ENCODE data around the gene SPATC1L. TPM values are rescaled to one million over a fixed set of nuclear protein-coding genes. Genes with fewer than 3 reads are reported as not detected.

The SPATC1L gene
- total RNA-seq, 1 donor from 2014 or later: 7.5 TPM

DNA sequence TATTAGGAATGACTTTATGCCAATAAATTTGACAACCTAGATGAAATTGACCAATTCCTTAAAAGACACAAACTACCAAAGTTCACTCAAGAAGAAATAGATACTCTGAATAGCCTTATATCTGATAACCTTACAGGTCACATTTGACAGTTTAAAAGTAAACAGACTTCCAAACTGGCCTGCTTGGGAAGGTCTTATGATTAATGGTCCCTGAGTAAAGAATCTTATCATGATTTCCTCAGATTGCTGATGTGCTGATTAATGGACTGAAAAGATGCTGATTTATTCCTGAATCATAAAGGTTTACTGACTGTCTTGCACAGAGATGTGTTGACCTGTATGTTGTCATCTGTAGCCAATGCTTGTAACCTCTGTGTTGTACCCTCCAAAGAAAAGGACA lies 19.2 kb downstream of the SPATC1L start:
- intact Hi-C loops (cut with micrococcal nuclease): no loop called here

GRCh38 chr21:46163380-46163779 lies 20.9 kb downstream of the SPATC1L start:
- intact Hi-C loops (cut with micrococcal nuclease): no loop called here

- intact Hi-C loops (cut with micrococcal nuclease): no loop called here
Measured at GRCh38 chr21:46161633-46162592, 22.3 kb downstream of the SPATC1L start.

GRCh38 chr21:46160907-46161632 lies 23.2 kb downstream of the SPATC1L start:
- intact Hi-C loops (cut with micrococcal nuclease): no loop called here

GRCh38 chr21:46160657-46160906 lies 23.7 kb downstream of the SPATC1L start:
- intact Hi-C loops (cut with micrococcal nuclease): no loop called here

DNA sequence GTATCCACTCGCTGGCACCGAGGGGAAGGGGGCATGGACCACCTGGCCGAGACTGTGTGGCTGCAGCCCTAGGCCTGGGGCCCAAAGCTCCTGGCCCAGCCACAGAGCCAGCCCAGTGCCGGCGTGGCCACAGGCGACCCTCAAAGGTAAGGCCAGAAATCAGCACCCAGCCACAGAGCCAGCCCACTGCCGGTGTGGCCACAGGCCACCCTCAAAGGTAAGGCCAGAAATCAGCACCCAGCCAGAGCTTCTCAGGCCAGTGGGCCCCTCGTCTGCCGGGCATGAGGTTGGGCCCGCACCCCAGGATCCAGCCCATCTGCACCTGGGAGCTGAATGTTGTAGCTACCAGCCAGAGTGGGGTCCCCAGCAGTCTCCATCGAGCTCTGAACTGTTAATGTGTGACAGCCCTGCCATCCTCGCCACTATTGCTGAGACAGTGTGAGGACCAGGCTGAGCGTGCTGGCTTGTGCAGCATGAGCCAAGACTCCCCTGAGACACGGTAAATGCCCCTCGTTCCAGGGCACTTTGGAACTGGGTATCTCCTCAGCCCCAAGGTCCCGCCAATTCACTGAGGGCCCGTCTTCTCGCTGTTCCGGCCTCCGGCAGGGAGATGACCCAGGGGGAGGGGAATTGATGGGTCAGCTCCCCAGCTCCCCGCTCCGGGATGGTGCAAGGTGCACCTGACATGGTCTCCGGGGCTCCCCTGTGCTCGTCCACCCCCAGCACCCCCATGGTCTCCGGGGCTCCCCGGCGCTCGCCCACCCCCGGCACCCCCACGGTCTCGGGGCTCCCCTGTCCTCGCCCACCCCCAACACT lies 24.2 kb downstream of the SPATC1L start:
- intact Hi-C loops (cut with micrococcal nuclease): no loop called here

DNA sequence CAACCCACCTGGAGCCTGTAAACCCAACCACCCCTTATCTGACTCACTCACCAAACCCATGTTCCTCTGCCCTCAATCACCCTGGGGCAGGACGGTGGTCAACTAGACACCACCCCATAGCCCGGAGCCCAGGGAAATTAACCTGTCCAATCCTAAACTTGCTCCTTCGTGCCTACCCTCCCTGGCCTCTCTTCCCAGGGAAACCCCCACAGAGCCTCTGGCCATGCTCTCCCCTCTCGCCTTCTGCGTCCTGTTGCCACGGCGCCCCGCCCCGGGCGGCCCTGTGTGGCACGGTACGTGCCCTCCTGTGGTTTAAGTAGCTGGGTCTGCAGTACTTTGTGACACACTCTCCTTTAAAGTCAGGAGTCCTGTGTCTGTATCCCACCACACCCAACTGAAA lies 24.9 kb downstream of the SPATC1L start:
- intact Hi-C loops (cut with micrococcal nuclease): no loop called here

DNA sequence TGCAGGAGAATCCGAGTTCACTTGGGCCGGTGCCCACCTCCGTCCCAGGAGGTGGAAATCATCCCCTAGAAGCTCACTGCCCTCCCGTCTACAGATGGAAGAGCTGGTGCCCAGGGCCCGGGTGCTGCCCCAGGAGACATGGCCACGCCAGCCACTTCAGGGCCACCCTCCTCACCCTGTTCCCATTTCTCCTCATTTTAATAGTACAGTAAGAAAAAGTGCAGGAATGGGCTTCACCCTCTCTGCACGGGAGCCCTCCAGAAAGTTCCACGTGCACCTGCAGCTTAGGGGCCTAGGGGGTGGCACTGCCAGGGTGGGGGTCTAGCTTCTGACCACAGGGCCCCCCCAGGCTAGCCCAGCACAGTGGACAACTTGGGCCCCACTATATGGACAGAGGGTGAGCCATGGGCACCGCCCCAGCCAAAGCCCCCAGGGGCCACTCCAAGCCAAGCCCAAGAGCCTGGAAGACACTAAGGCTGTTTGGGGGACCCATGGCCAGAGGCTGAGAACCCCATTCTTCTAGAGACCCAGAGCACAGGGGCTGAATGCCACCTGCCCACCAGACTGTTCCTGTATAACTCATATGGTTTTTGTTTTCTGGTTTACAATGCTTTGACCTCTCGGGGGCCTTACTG lies 25.5 kb downstream of the SPATC1L start:
- intact Hi-C loops (cut with micrococcal nuclease): no loop called here

GRCh38 chr21:46157987-46158451 lies 26.2 kb downstream of the SPATC1L start:
- intact Hi-C loops (cut with micrococcal nuclease): no loop called here

DNA sequence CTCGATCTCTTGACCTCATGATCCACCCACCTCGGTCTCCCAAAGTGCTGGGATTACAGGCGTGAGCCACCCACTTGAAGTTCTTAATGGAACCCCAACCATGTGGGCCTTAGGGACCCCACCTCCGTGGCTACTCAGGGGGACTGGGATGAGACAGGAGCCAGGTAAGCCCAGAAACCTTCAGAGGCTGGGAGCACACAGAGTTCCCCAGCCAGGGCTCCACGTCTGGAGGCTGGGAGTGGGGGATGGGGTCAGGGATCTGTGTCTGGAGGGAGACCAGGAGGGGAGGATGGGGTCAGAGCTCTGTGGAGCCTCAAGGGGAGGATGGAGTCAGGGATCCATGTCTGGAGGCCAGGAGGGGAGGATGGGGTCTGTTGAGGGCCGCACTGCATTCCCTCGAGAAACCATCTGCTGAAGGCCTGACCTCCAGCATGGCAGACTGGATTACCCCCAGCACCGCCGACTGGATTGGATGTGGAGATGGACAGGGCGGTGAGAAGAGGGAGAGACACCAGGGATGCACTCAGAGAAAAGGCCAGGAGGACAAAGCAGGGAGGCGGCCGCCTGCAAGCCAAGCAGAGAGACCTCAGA lies 26.8 kb downstream of the SPATC1L start:
- intact Hi-C loops (cut with micrococcal nuclease): no loop called here

DNA sequence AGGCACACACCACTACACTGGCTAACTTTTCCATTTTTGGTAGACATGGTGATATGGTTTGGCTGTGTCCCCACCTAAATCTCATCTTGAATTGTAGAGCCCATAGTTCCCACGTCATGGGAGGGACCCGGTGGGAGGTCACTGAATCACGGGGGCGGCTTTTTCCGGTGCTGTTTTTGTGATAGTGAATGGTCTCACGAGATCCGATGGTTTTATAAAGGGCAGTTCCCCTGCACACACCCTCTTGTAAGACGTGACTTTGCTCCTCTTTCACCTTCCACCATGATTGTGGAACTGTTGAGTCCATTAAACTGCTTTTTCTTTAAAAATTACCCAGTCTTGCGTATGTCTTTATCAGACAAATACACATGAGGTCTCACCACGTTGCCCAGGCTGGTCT lies 27.6 kb downstream of the SPATC1L start:
- intact Hi-C loops (cut with micrococcal nuclease): no loop called here

DNA sequence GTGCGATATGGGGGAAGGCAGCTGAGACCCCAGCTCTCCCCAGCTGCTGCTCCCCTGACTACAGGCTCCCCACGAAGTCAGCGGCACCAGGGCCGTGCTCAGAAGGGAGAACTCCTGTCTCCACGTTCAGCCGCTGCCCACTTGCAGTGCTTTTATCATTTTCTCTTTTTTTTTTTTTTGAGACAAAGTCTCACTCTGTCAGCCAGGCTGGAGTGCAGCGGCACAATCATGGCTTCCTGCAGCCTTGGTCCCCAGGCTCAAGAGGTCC lies 27.9 kb downstream of the SPATC1L start:
- intact Hi-C loops (cut with micrococcal nuclease): no loop called here

- intact Hi-C loops (cut with micrococcal nuclease): no loop called here
Measured at GRCh38 chr21:46155514-46156377, 28.5 kb downstream of the SPATC1L start, which contains the start of gene FTCD. Gene FTCD (minus strand): TSS chr21:46155579. CDS start chr21:46155523, 56 bp downstream.

DNA sequence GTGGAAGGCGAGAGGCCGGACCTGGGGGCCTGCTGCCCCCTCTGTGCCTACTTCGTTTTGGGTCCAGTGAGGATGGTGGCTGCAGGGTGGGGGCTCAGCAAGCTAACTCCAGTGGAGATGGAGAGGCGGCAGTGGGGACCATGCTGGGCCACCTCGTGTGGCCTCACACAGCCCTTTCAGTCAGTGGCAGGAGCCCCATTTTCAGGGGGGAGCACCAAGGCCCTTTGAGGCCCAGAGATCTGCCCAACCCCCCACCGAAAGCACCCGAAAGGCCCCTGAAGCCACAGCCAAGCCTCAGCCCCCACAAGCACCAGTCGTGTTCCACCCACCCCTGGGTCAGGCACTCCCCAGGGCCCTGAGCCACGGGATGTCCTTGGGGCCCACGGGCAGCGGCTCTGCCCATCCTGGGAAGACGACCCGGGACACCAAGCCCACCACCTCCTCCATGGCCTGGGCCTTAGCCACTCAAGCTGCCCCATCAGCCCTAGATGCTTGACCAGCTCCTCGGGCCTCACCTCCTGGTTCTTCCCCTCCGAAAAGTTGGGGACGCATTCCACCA lies 29.2 kb downstream of the SPATC1L start:
- intact Hi-C loops (cut with micrococcal nuclease): no loop called here

DNA sequence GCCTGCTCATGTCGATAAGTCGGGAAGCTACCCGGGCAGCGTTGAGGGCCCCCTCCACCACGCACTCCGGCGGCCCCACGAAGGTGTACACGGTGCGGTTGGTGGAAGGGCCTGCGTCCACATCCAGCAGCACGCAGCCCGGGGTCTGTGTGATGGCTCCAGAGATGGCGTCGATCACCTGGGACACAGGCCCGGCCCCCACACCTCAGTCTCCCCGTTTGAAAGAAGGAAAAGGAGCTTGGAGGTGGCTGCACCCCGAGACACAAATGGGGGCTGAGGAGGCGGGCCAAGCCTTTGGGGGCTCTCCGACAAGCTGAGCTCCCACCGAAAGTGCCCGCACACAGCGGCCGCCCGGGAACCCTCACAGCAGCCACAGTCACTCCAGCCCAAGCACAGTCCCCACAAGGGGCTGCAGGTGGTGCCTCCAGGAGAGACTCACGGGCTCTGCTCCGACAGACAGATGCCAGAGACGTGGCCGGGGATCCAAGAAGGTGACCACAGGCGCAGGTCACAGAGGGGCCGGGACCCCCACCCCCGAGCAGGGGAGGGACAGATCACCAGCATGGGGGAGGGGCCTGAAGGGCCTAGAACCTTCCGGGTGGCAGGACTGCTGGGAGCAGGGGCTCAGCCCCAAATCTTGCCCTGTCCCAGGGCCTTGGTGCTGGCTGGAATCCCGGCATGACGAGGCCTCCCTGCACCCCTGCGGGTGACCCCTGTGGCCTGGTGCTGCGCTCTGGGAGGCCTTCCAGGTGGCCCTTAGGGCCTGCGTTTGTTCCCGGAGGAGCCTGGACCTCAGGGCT lies 29.9 kb downstream of the SPATC1L start:
- intact Hi-C loops (cut with micrococcal nuclease): no loop called here

DNA sequence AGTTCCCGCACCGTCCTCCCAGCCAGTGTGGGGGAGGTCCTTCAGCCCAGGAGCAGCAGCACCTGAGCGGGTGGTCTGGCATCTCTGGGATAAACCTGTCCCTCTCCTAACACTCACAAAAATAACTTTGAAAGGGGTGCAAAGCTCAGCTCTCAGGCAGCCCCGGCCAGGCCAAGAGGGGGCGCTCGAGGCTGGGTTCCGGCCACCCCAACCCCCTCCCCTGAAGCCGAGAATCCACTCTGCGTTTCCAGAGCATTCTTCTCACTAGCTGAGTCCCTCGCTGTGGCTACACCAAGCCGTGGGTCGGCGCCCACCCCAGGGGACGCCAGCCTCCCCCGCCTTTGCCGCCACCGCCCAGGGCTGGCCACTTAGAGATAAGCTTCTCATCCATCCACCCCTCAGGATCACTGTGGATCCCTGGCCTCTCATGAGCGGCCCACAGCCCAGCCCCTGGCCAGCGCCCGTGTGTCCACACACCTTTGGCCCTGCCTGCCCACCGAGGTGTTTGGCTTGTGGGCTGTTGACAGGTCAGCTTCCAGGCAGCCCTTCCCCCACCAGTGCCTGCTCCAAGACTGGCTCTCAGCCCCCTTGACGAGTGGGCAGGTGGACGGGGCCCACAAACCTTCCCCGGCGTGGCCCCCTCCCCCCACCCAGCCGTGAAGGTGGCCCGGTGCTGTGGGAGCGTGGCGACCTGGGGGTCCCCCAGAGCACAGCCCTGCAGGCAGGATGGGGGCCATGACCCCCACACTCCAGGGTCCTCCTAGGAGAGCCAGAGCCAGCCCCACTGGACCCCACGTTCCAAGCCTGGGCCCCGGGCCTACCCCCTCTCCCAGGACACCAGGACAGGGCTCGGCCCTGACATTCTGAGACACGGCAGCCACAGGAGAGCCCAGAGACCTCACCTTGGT lies 30.8 kb downstream of the SPATC1L start:
- intact Hi-C loops (cut with micrococcal nuclease): no loop called here

DNA sequence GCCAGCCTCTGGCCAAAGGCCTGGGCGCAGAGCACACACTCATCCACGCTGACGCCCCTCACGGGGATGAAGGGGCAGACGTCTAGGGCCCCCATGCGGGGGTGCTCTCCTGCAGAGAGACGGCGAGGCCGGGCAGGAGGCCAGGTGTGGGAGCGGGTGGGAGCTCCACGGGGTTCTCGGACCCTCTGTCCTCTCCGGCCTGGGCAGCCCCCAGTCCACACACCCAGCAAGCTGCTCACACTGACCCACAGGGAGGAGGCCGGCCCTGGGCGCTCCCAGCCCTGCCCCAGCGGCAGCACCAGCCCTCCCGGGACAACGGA lies 31.4 kb downstream of the SPATC1L start:
- intact Hi-C loops (cut with micrococcal nuclease): no loop called here
